ENCODE results near the gene CROCC2.

- TF ChIP-seq CTCF (IDR thresholded peaks at IDR 0.05) (no peak), POLR2A (IDR thresholded peaks at IDR 0.05) (no peak), POLR2AphosphoS5 (IDR thresholded peaks at IDR 0.05) (no peak), EP300 (IDR thresholded peaks at IDR 0.05) (no peak)
Measured at GRCh38 chr2:240964704-240965295, 58.7 kb downstream of the CROCC2 start.

Data from sigmoid colon (tissue), 4 donors.